ENCODE results near the gene BAX. TPM values are rescaled to one million over a fixed set of nuclear protein-coding genes. Genes with fewer than 3 reads are reported as not detected.

The BAX gene
- total RNA-seq, 1 donor from 2014 or later = 286 TPM

DNA sequence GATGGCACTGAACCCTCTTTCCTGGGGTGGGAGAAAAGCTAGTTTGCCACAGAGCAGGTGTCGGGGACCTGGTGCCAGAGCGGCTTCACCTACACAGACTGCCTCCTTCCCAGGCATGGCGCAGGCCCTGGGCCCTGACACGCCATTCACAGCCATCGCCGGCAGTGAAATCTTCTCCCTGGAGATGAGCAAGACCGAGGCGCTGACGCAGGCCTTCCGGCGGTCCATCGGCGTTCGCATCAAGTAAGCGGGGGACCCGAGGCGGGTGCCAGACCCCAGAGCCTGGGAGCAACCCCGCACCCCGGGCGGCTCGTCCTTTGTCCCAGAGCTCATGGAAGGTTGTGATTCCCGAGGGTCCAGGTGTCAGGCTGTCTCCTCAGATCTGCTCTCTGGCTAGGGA lies 52.2 kb downstream of the BAX start:
- H3K4me1 Mint-ChIP-seq (ENCODE audit: unreplicated experiment) = no peaks in the 10 kb centered on the region
- H3K27me3 Mint-ChIP-seq (ENCODE audit: unreplicated experiment) = peaks cover 5% of the 10 kb centered on the region
- H3K27ac Mint-ChIP-seq (ENCODE audit: unreplicated experiment) = no peak overlapping the region
- TF ChIP-seq, protein P1, sequence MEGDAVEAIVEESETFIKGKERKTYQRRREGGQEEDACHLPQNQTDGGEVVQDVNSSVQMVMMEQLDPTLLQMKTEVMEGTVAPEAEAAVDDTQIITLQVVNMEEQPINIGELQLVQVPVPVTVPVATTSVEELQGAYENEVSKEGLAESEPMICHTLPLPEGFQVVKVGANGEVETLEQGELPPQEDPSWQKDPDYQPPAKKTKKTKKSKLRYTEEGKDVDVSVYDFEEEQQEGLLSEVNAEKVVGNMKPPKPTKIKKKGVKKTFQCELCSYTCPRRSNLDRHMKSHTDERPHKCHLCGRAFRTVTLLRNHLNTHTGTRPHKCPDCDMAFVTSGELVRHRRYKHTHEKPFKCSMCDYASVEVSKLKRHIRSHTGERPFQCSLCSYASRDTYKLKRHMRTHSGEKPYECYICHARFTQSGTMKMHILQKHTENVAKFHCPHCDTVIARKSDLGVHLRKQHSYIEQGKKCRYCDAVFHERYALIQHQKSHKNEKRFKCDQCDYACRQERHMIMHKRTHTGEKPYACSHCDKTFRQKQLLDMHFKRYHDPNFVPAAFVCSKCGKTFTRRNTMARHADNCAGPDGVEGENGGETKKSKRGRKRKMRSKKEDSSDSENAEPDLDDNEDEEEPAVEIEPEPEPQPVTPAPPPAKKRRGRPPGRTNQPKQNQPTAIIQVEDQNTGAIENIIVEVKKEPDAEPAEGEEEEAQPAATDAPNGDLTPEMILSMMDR (IDR thresholded peaks at IDR 0.05; ENCODE audit: unreplicated experiment) = no peak
- H3K9me3 Mint-ChIP-seq (ENCODE audit: unreplicated experiment) = no peaks in the 10 kb centered on the region
- peaks cover 17% of the 10 kb centered on the region for H3K36me3 Mint-ChIP-seq (ENCODE audit: low read depth, unreplicated experiment)
- no peak for DNase-seq (ENCODE audit: low spot score)
- no peak overlapping the region for H3K4me3 Mint-ChIP-seq (ENCODE audit: unreplicated experiment)

DNA sequence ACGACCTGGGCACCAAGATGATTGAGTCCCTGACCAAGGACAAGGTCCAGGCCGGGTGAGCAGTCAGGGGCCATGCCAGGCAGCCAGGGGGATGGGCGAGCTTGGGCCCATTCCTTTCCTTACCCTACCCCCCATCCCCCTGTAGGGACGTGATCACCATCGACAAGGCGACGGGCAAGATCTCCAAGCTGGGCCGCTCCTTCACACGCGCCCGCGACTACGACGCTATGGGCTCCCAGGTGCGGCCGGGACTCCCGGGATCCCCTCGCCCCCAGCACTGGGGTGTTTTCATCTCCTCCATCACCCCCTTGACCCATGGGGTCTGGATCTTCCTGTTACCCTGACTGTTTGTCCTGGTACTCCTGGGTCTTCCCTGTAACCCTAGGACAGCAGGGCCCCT lies 55.2 kb downstream of the BAX start:
- Mint-ChIP-seq H3K4me3 (ENCODE audit: unreplicated experiment) (no peak overlapping the region), H3K9me3 (ENCODE audit: unreplicated experiment) (no peaks in the 10 kb centered on the region), H3K36me3 (ENCODE audit: low read depth, unreplicated experiment) (peaks cover 27% of the 10 kb centered on the region), H3K4me1 (ENCODE audit: unreplicated experiment) (no peaks in the 10 kb centered on the region), H3K27ac (ENCODE audit: unreplicated experiment) (no peak overlapping the region), H3K27me3 (ENCODE audit: unreplicated experiment) (peaks cover 6% of the 10 kb centered on the region)
- DNase-seq (ENCODE audit: low spot score) = no peak
- TF ChIP-seq, protein P1 (IDR thresholded peaks at IDR 0.05; ENCODE audit: unreplicated experiment) = no peak

DNA sequence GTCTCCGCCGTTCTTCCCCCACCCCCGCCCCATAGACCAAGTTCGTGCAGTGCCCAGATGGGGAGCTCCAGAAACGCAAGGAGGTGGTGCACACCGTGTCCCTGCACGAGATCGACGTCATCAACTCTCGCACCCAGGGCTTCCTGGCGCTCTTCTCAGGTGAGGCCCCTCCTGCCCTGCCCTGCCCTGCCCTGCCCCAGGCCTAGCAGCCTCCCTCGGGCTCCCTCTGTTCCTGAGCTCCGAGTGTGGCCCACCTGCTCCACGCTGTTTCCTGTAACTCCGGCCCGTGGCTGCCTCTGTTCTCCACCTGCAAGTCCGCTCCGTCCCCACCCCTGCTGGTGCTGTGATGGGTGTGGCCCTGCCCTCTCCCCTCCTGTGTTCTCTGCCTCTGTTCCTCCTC lies 55.8 kb downstream of the BAX start:
- TF ChIP-seq, protein P1 (IDR thresholded peaks at IDR 0.05; ENCODE audit: unreplicated experiment) = no peak
- no peaks in the 10 kb centered on the region for H3K9me3 Mint-ChIP-seq (ENCODE audit: unreplicated experiment)
- no peak for DNase-seq (ENCODE audit: low spot score)
- H3K27ac Mint-ChIP-seq (ENCODE audit: unreplicated experiment) = no peak overlapping the region
- H3K27me3 Mint-ChIP-seq (ENCODE audit: unreplicated experiment) = peaks cover 6% of the 10 kb centered on the region
- peaks cover 24% of the 10 kb centered on the region for H3K36me3 Mint-ChIP-seq (ENCODE audit: low read depth, unreplicated experiment)
- peak overlapping the region; percentile 71 for H3K4me3 Mint-ChIP-seq (ENCODE audit: unreplicated experiment)
- no peaks in the 10 kb centered on the region for H3K4me1 Mint-ChIP-seq (ENCODE audit: unreplicated experiment)

DNA sequence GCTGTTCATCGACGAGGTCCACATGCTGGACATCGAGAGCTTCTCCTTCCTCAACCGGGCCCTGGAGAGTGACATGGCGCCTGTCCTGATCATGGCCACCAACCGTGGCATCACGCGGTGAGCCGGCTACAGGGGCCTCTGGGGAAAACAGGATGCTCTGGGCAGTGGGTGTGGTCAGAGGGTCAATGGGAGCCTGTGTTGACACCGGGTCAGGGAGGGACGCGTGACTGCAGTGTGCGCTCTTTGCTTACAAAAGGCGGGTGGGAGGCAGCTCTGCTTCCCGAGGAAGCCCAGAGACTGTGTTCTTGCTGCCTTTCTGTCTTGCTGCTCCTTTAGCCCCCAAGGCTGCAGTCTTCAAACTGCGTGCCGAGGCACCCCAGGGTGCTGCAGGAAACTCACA lies 56.5 kb downstream of the BAX start:
- H3K27ac Mint-ChIP-seq (ENCODE audit: unreplicated experiment) = no peak overlapping the region
- TF ChIP-seq, protein P1 (IDR thresholded peaks at IDR 0.05; ENCODE audit: unreplicated experiment) = no peak
- peaks cover 5% of the 10 kb centered on the region for H3K27me3 Mint-ChIP-seq (ENCODE audit: unreplicated experiment)
- no peak overlapping the region for H3K4me3 Mint-ChIP-seq (ENCODE audit: unreplicated experiment)
- H3K36me3 Mint-ChIP-seq (ENCODE audit: low read depth, unreplicated experiment) = peaks cover 21% of the 10 kb centered on the region
- DNase-seq (ENCODE audit: low spot score) = no peak
- no peaks in the 10 kb centered on the region for H3K4me1 Mint-ChIP-seq (ENCODE audit: unreplicated experiment)
- no peaks in the 10 kb centered on the region for H3K9me3 Mint-ChIP-seq (ENCODE audit: unreplicated experiment)

Small RNA genes lying within 50 kb of the gene (microRNA-seq; reads per million reads assigned to microRNA genes)
- gene MIR6798 (ENCODE audit: unreplicated experiment) = 1.2 reads per million, percentile 17 among the genes with 10 or more reads in this experiment

Other genes with a start within 250 kb of the BAX start
- 1.5 TPM for gene MAMSTR, start 235.2 kb upstream of the BAX start, total RNA-seq (ENCODE audit: unreplicated experiment)
- gene RASIP1, start 214.3 kb upstream of the BAX start, total RNA-seq (ENCODE audit: unreplicated experiment) = 192 TPM
- 3.3 TPM for gene IZUMO1, start 208.0 kb upstream of the BAX start, total RNA-seq (ENCODE audit: unreplicated experiment)
- gene FUT1, start 202.2 kb upstream of the BAX start, total RNA-seq (ENCODE audit: unreplicated experiment) = 5.7 TPM
- not detected for gene FGF21, start 199.4 kb upstream of the BAX start, total RNA-seq (ENCODE audit: unreplicated experiment)
- 35.0 TPM for gene BCAT2, start 143.8 kb upstream of the BAX start, total RNA-seq (ENCODE audit: unreplicated experiment)
- gene HSD17B14, start 118.4 kb upstream of the BAX start, total RNA-seq (ENCODE audit: unreplicated experiment) = 65.6 TPM
- gene PLEKHA4, start 86.3 kb upstream of the BAX start, total RNA-seq (ENCODE audit: unreplicated experiment) = 14.1 TPM
- 65.8 TPM for gene PPP1R15A, start 82.5 kb upstream of the BAX start, total RNA-seq (ENCODE audit: unreplicated experiment)
- gene TULP2, start 56.1 kb upstream of the BAX start, total RNA-seq (ENCODE audit: unreplicated experiment) = 4.3 TPM
- gene NUCB1, start 54.6 kb upstream of the BAX start, total RNA-seq (ENCODE audit: unreplicated experiment) = 244 TPM
- 1.0 TPM for gene DHDH, start 21.2 kb upstream of the BAX start, total RNA-seq (ENCODE audit: unreplicated experiment)
- 1,109 TPM for gene FTL, start 10.4 kb downstream of the BAX start, total RNA-seq (ENCODE audit: unreplicated experiment)
- 45.7 TPM for gene GYS1, start 38.4 kb downstream of the BAX start, total RNA-seq (ENCODE audit: unreplicated experiment)
- gene RUVBL2, start 39.0 kb downstream of the BAX start, total RNA-seq (ENCODE audit: unreplicated experiment) = 80.6 TPM
- 1.4 TPM for gene LHB, start 62.2 kb downstream of the BAX start, total RNA-seq (ENCODE audit: unreplicated experiment)
- gene CGB3, start 69.5 kb downstream of the BAX start, total RNA-seq (ENCODE audit: unreplicated experiment) = not detected
- gene CGB2, start 77.0 kb downstream of the BAX start, total RNA-seq (ENCODE audit: unreplicated experiment) = not detected
- not detected for gene CGB1, start 82.0 kb downstream of the BAX start, total RNA-seq (ENCODE audit: unreplicated experiment)
- not detected for gene CGB5, start 89.0 kb downstream of the BAX start, total RNA-seq (ENCODE audit: unreplicated experiment)
- gene CGB8, start 94.2 kb downstream of the BAX start, total RNA-seq (ENCODE audit: unreplicated experiment) = not detected
- not detected for gene CGB7, start 102.9 kb downstream of the BAX start, total RNA-seq (ENCODE audit: unreplicated experiment)
- not detected for gene NTF4, start 109.9 kb downstream of the BAX start, total RNA-seq (ENCODE audit: unreplicated experiment)
- not detected for gene KCNA7, start 117.8 kb downstream of the BAX start, total RNA-seq (ENCODE audit: unreplicated experiment)
- gene SNRNP70, start 130.6 kb downstream of the BAX start, total RNA-seq (ENCODE audit: unreplicated experiment) = 203 TPM
- gene LIN7B, start 159.5 kb downstream of the BAX start, total RNA-seq (ENCODE audit: unreplicated experiment) = 5.8 TPM
- 0.51 TPM for gene C19orf73, start 164.3 kb downstream of the BAX start, total RNA-seq (ENCODE audit: unreplicated experiment)
- gene PPFIA3, start 164.7 kb downstream of the BAX start, total RNA-seq (ENCODE audit: unreplicated experiment) = 19.7 TPM
- 0.72 TPM for gene HRC, start 200.5 kb downstream of the BAX start, total RNA-seq (ENCODE audit: unreplicated experiment)
- gene TRPM4, start 202.9 kb downstream of the BAX start, total RNA-seq (ENCODE audit: unreplicated experiment) = 75.3 TPM